ENCODE measurements around the gene COA8.
A peak's percentile ranks its signal among the peaks of the same experiment; 100 is the strongest.
"Not testable (repeated sequence)": the region's sequence is repeated elsewhere in the genome, so short reads cannot be mapped to it uniquely, and the experiment has no call there.

The COA8 gene

DNA sequence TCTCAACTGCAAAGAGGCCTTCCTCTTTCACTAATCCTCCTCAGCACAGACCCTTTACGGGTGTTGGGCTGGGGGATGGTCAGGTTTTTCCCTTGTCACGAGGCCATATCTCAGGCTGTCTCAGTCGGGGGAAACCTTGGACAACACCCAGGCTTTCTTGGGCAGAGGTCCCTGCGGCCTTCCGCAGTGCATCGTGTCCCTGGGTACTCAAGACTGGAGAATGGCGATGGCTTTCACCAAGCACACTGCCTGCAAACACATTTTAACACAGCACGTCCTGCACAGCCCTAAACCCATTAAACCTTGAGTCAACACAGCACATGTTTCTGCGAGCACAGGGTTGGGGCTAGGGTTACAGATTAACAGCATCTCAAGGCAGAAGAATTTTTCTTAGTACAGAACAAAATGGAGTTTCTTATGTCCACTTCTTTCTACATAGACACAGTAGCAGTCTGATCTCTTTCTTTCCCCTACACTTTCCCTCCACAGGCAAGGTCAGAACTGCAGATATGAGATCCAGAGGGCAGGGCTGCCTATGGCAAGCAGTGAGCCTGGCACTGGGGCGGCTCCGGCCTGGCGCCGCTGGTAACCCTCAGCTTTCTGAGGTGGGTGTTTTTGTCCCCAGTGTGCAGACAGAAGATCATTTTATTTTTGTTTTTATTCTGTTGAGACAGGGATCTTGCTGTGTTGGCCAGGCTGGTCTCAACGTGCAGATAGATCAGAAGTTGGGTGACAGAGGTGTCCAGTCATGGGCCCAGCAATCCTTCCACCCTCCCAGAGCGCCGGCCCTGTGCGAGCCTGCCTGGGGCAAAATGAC is 37.1 kb upstream of the COA8 start:
- DNase-seq (ENCODE audit: low read depth) = not testable (repeated sequence)

DNA sequence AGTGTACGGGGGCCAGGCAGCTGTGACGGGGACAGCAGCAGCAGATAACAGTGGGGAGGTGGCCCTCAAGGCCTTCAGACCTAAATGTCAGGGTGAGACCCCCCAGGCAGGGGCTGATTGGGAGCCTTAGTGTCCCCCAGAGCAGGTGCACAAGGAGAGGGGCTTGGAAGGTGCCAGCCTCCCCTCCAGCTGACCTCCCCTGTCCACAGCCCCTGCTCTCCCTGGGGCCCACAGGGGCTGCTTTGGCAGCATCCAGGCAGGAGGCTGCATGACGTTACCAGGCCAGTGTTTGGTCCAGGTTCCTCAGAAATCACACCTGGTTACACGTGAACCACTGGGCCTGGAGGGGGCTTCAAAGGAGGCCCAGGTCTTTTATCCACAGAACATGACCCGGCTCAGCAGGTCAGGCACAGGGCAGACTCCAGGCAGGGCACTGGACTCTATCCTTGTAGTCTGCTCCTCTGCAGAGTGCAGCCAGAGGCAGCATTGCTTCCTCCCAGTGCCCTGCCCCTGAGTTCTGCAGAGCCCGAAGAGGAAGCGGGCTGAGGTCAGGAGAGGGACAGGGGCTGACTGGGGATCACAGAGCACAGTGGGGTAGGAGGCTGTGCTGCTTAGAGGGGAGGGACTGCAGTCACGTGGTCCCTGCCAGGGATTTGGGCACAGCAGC is 36.4 kb upstream of the COA8 start:
- DNase-seq (ENCODE audit: low read depth) = no peak

DNA sequence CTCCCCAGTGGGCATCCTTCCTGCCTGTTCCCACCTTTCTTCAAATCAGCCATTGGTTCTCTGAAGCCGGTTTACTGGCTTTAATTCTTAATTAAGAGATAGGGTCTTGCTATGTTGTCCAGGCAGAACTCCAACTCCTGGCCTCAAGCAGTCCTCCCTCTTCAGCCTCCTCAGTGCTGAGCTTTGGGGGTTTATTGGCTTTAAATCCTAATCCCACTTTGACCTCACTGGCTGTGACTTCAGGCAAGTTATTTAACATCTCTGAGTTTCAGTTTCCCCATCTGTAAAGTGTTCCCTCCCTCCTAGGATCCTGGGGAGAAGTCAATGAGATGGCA is 35.9 kb upstream of the COA8 start:
- no peak for DNase-seq (ENCODE audit: low read depth)

DNA sequence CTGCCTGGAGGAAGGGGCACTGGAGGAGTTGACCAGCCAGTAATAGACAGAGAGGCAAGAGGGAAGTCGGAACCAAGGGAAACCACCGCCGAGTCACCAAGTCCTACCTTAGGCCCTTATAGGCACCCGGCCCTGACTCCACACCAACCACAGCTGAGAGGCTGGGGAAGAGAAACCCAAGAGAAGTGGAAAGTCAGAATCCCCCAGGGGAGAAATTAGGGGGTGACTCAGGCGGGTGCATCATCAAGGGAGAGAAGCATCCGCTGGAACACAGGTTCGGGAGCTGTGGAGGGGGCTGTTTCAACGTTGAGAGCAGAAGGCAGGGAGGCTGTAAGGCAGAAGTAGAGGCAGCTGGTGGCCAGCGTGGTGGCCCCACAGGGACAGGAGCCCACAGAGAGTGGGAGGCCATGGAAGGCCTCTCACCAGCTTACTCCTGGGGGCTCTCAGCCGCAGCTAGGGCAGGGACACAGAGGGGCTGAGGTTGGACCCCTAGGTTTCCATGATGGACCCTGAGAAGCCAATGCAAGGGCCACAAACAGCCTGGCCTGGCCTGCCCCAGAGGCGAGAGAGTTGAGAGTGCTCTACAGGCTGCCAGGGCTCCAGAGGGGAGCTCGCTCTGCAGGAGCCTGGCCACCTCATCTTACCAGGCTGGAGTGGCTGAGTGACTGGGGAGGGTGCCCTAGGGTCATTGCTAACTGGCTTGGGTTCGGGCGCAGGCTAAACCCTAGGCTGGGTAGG is 35.2 kb upstream of the COA8 start:
- no peak for DNase-seq (ENCODE audit: low read depth)

DNA sequence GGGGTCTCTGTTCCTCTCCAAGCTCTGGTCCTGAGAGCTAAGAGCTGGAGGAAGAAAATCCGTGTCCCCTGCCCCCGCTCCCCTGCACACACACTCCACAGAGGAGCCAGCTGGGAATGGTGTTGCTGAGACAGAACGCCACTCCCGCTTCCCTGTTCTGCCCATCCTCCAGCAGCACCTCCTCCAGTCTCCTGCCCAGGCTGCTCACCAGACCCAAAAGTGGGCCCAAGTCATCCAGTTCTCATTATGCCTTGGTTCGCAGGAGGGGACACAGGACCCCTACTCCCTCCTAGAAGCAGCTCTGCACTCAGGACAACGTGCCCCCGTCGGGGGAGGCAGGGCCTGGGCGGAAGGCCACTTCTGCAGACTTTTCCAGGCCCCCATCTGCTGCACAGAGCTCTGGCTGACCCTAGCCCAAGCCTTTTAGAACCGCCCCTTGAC is 34.6 kb upstream of the COA8 start:
- DNase-seq (ENCODE audit: low read depth) = no peak

GRCh38 chr14:103528587-103529382 is 34.0 kb upstream of the COA8 start, which contains the start of gene TRMT61A:
TSS of gene TRMT61A (plus strand) at chr14:103529196. CDS start at chr14:103529979, 783 bp downstream.
- peak; percentile 55 for DNase-seq (ENCODE audit: low read depth)

DNA sequence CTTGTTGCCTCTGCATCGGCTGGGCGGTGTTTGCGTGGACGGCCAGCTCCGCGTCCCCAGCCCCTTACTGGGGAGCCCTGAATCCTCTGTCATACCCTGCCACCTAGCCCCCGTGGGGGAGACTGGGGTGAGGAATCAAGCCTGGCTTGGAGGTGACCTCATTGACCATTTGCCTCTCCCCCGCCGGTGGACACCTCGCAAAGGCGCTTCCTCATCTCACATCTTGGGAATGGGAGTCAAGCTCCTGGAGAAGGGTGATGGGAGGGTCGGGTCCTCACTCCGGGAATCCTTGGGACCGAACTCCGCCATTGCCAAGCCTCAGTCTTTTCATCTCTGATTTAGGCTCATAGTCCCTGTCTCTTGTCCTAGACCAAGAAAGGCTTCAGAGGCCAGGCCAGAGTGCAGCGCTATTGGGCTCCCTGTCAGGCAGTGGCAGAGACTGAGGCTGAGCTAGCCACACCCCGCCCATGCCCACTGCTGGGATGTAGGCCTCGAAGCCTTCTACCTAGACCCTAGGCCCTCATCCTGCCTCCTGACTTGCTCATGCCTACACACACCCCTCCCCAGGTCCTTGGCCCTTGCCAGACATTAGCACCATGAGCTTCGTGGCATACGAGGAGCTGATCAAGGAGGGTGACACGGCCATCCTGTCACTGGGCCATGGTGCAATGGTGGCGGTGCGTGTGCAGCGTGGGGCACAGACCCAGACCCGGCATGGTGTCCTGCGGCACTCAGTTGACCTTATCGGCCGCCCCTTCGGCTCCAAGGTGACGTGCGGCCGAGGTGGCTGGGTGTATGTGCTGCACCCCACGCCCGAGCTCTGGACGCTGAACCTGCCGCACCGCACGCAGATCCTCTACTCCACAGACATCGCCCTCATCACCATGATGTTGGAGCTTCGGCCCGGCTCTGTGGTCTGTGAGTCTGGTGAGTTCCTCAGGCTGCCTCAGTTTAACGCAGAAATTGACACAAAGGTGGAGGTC is 33.1 kb upstream of the COA8 start:
- DNase-seq (ENCODE audit: low read depth) = no peak

DNA sequence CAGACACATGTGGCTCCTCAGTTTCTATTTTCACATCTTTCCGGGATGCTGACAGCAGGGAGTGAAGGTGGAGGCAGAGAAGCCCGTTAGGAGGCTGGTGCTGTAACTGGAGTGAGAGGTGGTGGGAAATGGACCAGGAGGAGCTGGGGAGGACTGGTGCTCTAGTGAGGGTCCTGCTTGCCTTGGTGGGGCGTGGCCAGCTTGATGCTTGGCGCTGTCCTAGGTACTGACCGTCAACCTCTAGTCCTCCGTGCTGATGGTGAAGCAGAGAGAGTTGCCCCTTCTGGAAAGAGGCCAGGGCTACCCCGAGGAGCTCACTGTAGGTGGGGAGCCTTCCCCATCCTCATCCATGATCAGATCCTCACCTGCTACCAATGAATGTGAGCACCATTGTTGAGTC is 32.4 kb upstream of the COA8 start:
- DNase-seq (ENCODE audit: low read depth) = no peak

DNA sequence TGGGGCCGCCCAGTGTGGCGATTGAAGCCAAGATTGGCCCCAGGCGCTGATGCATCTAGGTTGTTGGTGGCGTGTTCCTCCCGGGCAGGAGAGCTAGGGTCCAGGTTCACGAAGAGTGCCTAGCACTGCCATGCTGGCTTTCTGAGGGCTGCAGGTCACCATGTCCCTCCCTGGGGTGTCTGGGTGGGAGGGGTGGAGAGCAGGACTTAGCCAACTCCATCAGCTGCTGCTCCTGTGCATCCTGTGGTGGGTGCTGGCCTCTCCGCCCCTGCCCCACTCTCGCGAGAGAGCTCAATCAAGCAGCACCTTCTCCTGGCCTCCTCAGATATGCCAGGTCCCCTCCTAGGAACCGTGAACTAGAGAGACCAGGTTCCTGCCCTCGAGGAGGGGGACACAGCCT is 31.9 kb upstream of the COA8 start:
- no peak for DNase-seq (ENCODE audit: low read depth)

DNA sequence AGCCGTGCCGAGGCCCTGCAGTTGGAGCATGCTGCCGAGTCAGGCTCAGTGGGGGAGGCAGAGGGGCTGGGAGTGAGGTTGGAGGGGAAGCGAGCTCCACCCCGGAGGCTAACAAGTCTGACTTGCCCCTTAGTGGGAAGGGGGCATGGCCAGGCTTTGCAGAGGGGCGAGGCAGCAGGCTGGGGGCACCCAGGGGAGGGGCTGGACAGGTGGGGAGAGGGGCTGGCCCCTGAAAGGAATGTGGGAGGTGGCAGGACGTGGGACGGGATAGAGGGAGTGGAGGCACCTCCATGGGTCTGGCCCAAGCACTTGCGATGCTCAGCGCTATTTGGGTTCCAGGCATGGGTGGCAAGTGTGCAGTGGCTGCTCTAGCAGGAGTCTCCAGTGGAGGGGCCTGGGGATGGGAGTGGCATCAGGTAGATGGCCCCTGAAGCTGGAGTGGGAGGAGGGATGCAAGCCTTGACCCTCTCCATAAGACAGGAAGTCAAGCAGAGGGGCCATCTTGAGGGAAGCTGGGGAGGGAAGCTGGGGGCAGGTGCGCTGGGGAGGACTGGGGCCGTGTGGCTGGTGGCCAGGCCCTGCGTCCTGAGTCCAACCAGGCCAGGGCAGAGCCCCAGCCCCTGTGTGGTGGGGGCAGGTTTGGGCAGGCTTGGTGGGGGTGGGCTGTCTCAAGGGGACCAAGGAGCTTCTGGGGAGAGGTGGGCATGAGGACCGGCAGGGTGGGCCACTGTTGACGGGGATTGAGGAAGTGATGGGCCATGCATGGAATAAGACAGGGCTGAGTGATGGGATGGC is 31.1 kb upstream of the COA8 start:
- no peak for DNase-seq (ENCODE audit: low read depth)

- DNase-seq (ENCODE audit: low read depth) = no peak
Measured at GRCh38 chr14:103532216-103533136, 30.3 kb upstream of the COA8 start.

- no peak for DNase-seq (ENCODE audit: low read depth)
Measured at GRCh38 chr14:103533137-103533998, 29.4 kb upstream of the COA8 start.

GRCh38 chr14:103533999-103534575 is 28.7 kb upstream of the COA8 start:
- no peak for DNase-seq (ENCODE audit: low read depth)

DNA sequence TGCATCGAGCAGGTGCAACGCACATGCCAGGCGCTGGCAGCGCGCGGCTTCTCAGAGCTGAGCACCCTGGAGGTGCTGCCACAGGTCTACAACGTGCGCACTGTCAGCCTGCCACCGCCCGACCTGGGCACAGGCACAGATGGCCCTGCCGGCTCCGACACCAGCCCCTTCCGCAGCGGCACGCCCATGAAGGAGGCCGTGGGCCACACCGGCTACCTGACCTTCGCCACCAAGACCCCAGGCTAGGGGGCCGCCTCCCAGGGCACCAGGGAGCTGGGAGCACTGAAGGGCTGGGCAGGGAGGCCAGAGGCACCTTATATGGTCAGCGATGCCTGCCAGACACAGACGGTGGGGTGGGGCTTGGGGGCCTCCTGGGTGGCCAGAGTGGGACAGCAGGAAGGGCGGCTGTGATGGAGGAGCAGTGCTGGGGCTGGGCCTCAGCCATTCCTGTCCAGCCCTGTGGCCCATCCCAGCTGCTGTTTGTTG is 28.1 kb upstream of the COA8 start:
- no peak for DNase-seq (ENCODE audit: low read depth)

- DNase-seq (ENCODE audit: low read depth) = no peak
Measured at GRCh38 chr14:103535081-103535890, 27.5 kb upstream of the COA8 start.

GRCh38 chr14:103535891-103536565 is 26.7 kb upstream of the COA8 start:
- no peak for DNase-seq (ENCODE audit: low read depth)
